H1 (cell line): ENCODE measurements around the gene CMTM3. TPM values are rescaled to one million over a fixed set of nuclear protein-coding genes. Genes with fewer than 3 reads are reported as not detected.

Experiments
- CTCF ChIA-PET: fragments of 300-600 bp; sonication (Branson Sonifier 250); formaldehyde crosslinking; loops from one replicate; lab custom pipeline; 2021; ENCODE audit not compliant: partially characterized antibody; lab: Charles Lee
- POLR2A ChIA-PET: fragments of 300-600 bp; sonication (Branson Sonifier 250); formaldehyde crosslinking; loops from one replicate; lab custom pipeline; 2021; ENCODE audit warnings: inconsistent platforms; ENCODE audit not compliant: partially characterized antibody; lab: Charles Lee
- DNase-seq, 2 experiments: peaks; one replicate each; pipeline versions ENCODE4 v3.0.0 to v3.0.0-alpha.2; 2010 to 2022; ENCODE audit warnings: low spot score in 2 of 2, low read depth in 1 of 2, mixed read lengths in 1 of 2
- FAIRE-seq: peaks from 2 replicates; lab custom pipeline; 2011; peaks lifted over from hg19 to GRCh38; lab: Jason Lieb, UNC
- H2AFZ ChIP-seq: 2 replicates; pipeline ENCODE4 v1.8.1; 2012; ENCODE audit warnings: low read length, inconsistent platforms
- H2AK5ac ChIP-seq: 2 replicates; pipeline ENCODE4 v1.6.1; 2013; ENCODE audit warnings: low read depth, low read length
- H2BK120ac ChIP-seq: replicated peaks from 2 replicates; pipeline ENCODE3; 2013; ENCODE audit warnings: low read depth, low read length, inconsistent platforms
- H2BK12ac ChIP-seq: 2 replicates; pipeline ENCODE4 v1.6.1; 2013; ENCODE audit warnings: low read depth, low read length
- H2BK15ac ChIP-seq: 2 replicates; pipeline ENCODE4 v1.6.1; 2013; ENCODE audit warnings: low read length
- H2BK20ac ChIP-seq: 2 replicates; pipeline ENCODE4 v1.6.1; 2013; ENCODE audit warnings: low read length
- H2BK5ac ChIP-seq: 2 replicates; pipeline ENCODE4 v1.6.1; 2013; ENCODE audit warnings: low read depth, low read length
- H3K14ac ChIP-seq: 2 replicates; pipeline ENCODE4 v1.6.1; 2013; ENCODE audit warnings: inconsistent platforms; ENCODE audit not compliant: insufficient read length
- H3K18ac ChIP-seq: 2 replicates; pipeline ENCODE4 v1.6.1; 2013; ENCODE audit warnings: low read length; ENCODE audit errors: extremely low read depth
- H3K23ac ChIP-seq: 2 replicates; pipeline ENCODE4 v1.6.1; 2013; ENCODE audit warnings: inconsistent platforms; ENCODE audit not compliant: insufficient read length
- H3K23me2 ChIP-seq: 2 replicates; pipeline ENCODE4 v1.6.1; 2013; ENCODE audit warnings: low read depth, low read length
- H3K27ac ChIP-seq: 2 replicates; pipeline ENCODE4 v1.6.1; 2011; ENCODE audit warnings: low read depth, low read length, inconsistent platforms
- H3K27me3 ChIP-seq, 4 experiments: replicated peaks in 1 of 4; 1 replicate in 1 of 4; 2 replicates in 3 of 4; pipeline versions ENCODE4 v1.6.1 to v1.8.1; 2011 to 2013; ENCODE audit warnings: low read length in 3 of 4, mild to moderate bottlenecking in 3 of 4, inconsistent platforms in 2 of 4, mixed read lengths in 2 of 4, moderate library complexity in 1 of 4; ENCODE audit not compliant: control insufficient read depth in 3 of 4, insufficient read depth in 3 of 4; ENCODE audit errors: extremely low read depth in 1 of 4
- H3K36me3 ChIP-seq, 4 experiments: 2 replicates each; pipeline versions ENCODE4 v1.6.1 to v1.8.1; 2011 to 2013; ENCODE audit warnings: mild to moderate bottlenecking in 4 of 4, low read length in 3 of 4, moderate library complexity in 2 of 4, control low read depth in 1 of 4, inconsistent platforms in 1 of 4; ENCODE audit not compliant: insufficient read depth in 4 of 4, control insufficient read depth in 2 of 4
- H3K4ac ChIP-seq: replicated peaks from 2 replicates; pipeline ENCODE3; 2013; ENCODE audit warnings: low read length, low read depth, mixed read lengths, inconsistent platforms; ENCODE audit not compliant: insufficient read length
- H3K4me1 ChIP-seq, 4 experiments: replicated peaks in 1 of 4; 1 replicate in 1 of 4; 2 replicates in 3 of 4; pipeline versions ENCODE4 v1.6.1 to v1.8.1; 2011 to 2013; ENCODE audit warnings: low read length in 3 of 4, inconsistent platforms in 2 of 4, mixed read lengths in 1 of 4; ENCODE audit not compliant: insufficient read depth in 4 of 4, control insufficient read depth in 3 of 4
- H3K4me2 ChIP-seq, 2 experiments: 2 replicates each; pipeline versions ENCODE4 v1.6.1 to v1.8.1; 2011 to 2013; ENCODE audit warnings: low read depth in 2 of 2, low read length in 2 of 2, control low read depth in 1 of 2, inconsistent platforms in 1 of 2, mild to moderate bottlenecking in 1 of 2; ENCODE audit not compliant: insufficient read depth in 1 of 2
- H3K4me3 ChIP-seq, 4 experiments: fragments of 200-600, 300-600 bp in 1 of 4; sonication (generic), shearing (Covaris generic), sonication (Bioruptor Twin) in 1 of 4; 2 replicates each; pipeline versions ENCODE4 v1.5.1 to v1.8.1; 2011 to 2016; ENCODE audit warnings: low read length in 4 of 4, low read depth in 3 of 4, control low read depth in 2 of 4, inconsistent platforms in 2 of 4, mild to moderate bottlenecking in 2 of 4, mixed read lengths in 1 of 4, moderate library complexity in 1 of 4; ENCODE audit not compliant: insufficient read depth in 2 of 4; ENCODE audit errors: extremely low read depth in 1 of 4
- H3K56ac ChIP-seq: replicated peaks from 2 replicates; pipeline ENCODE3; 2013; ENCODE audit warnings: low read depth, mild to moderate bottlenecking, mixed read lengths, low read length, inconsistent platforms; ENCODE audit not compliant: insufficient read length
- H3K79me1 ChIP-seq: 2 replicates; pipeline ENCODE4 v1.6.1; 2013; ENCODE audit warnings: low read depth, low read length, control low read depth
- H3K79me2 ChIP-seq, 2 experiments: 2 replicates each; pipeline versions ENCODE4 v1.6.1 to v1.8.1; 2012 to 2013; ENCODE audit warnings: low read length in 2 of 2, mild to moderate bottlenecking in 2 of 2, inconsistent platforms in 1 of 2; ENCODE audit not compliant: insufficient read depth in 2 of 2, control insufficient read depth in 1 of 2
- H3K9ac ChIP-seq, 4 experiments: replicated peaks in 1 of 4; 1 replicate in 1 of 4; 2 replicates in 3 of 4; pipeline versions ENCODE4 v1.6.1 to v1.8.1; 2011 to 2013; ENCODE audit warnings: low read depth in 3 of 4, low read length in 3 of 4, control low read depth in 2 of 4, mild to moderate bottlenecking in 2 of 4, moderate library complexity in 2 of 4, inconsistent platforms in 1 of 4; ENCODE audit errors: extremely low read depth in 1 of 4
- H3K9me3 ChIP-seq, 2 experiments: 2 replicates each; pipeline versions ENCODE4 v1.6.1 to v1.8.1; 2012 to 2013; ENCODE audit warnings: mild to moderate bottlenecking in 2 of 2, moderate library complexity in 2 of 2, control low read depth in 1 of 2, inconsistent platforms in 1 of 2, low read depth in 1 of 2, low read length in 1 of 2, mixed read lengths in 1 of 2; ENCODE audit not compliant: insufficient read depth in 2 of 2
- H4K20me1 ChIP-seq, 2 experiments: replicated peaks in 1 of 2; 2 replicates each; pipeline versions ENCODE3 to v1.8.1; 2011 to 2013; ENCODE audit warnings: inconsistent platforms in 2 of 2, low read length in 2 of 2, mild to moderate bottlenecking in 1 of 2; ENCODE audit not compliant: insufficient read depth in 2 of 2, control insufficient read depth in 1 of 2
- H4K5ac ChIP-seq: 2 replicates; pipeline ENCODE4 v1.6.1; 2013; ENCODE audit warnings: low read length, low read depth, mixed read lengths, inconsistent platforms; ENCODE audit not compliant: insufficient read length
- H4K8ac ChIP-seq: 2 replicates; pipeline ENCODE4 v1.8.0; 2013; ENCODE audit warnings: mild to moderate bottlenecking, moderate library complexity, low read length, inconsistent platforms; ENCODE audit not compliant: insufficient read depth; ENCODE audit errors: extremely low read depth
- H4K91ac ChIP-seq: replicated peaks from 2 replicates; pipeline ENCODE3; 2013; ENCODE audit warnings: low read length, mixed read lengths, inconsistent platforms; ENCODE audit not compliant: insufficient read length
- BRCA1 ChIP-seq: IDR thresholded peaks from 2 replicates; pipeline ENCODE4 v1.6.1; 2012; ENCODE audit warnings: low read depth, low read length, improper control_type of control experiment
- CBX5 ChIP-seq: fragments of 300-800, 300-1000 bp; sonication (generic); IDR thresholded peaks from 2 replicates; pipeline ENCODE4 v1.7.1; 2016; ENCODE audit warnings: antibody characterized with exemption, low read length, low read depth
- CEBPB ChIP-seq: IDR thresholded peaks from 2 replicates; pipeline ENCODE4 v1.6.1; 2012; ENCODE audit warnings: low read depth, low read length
- HDAC6 ChIP-seq: IDR thresholded peaks from one replicate; pipeline ENCODE4 v1.7.1; 2012; ENCODE audit warnings: low read depth, mild to moderate bottlenecking, inconsistent platforms, low read length, moderate library complexity
- PHF8 ChIP-seq: fragments of 200-600 bp; sonication (generic); conservative IDR thresholded peaks from 2 replicates; pipeline ENCODE4 v1.7.1; 2012; ENCODE audit warnings: low read depth, mild to moderate bottlenecking, inconsistent platforms, low read length, moderate library complexity
- RBBP5 ChIP-seq: IDR thresholded peaks from 2 replicates; pipeline ENCODE4 v1.7.1; 2012; ENCODE audit warnings: low read depth, mild to moderate bottlenecking, inconsistent platforms, low read length, moderate library complexity, borderline replicate concordance
- SIRT6 ChIP-seq: IDR thresholded peaks from one replicate; pipeline ENCODE4 v1.7.1; 2012; ENCODE audit warnings: low read length, inconsistent platforms
- SIX5 ChIP-seq: IDR thresholded peaks from 2 replicates; pipeline ENCODE4 v1.6.1; 2011; ENCODE audit warnings: mild to moderate bottlenecking, low read depth, low read length
- WGBS, 2 experiments: shearing (Covaris generic) in 1 of 2; methylation state at CpG; one replicate each; pipeline versions ENCODE4 v1.1.6 to v1.1.7; 2013 to 2015; ENCODE audit warnings: low lambda C conversion rate in 2 of 2, mixed read lengths in 2 of 2, inconsistent platforms in 1 of 2, low coverage in 1 of 2, missing lambda C conversion rate in 1 of 2; ENCODE audit not compliant: insufficient replicate concordance in 2 of 2, insufficient coverage in 1 of 2, insufficient read length in 1 of 2; ENCODE audit errors: extremely low coverage in 1 of 2, missing lambda C conversion rate in 1 of 2; 5-methylcytosine and 5-hydroxymethylcytosine counted together
- polyA plus RNA-seq, 7 experiments: library from polyadenylated mRNA; depleted of rRNA in 3 of 7; stranded (reverse) in 5 of 7; unstranded in 2 of 7; fragments of >200 nt in 5 of 7; fragments of 200-250 nt in 2 of 7; gene quantifications; 1 replicate in 5 of 7; 2 replicates in 1 of 7; 4 replicates in 1 of 7; pipeline versions ENCODE4 v1.2.1 to v1.2.3, GENCODE V29; 2011 to 2013; ENCODE audit warnings: missing spikeins in 2 of 7, mixed read lengths in 2 of 7
- total RNA-seq: library from RNA; stranded (reverse); fragmentation: NEBNext Ultra II Directional; extraction: Animal tissue kit (Norgen Biotek cat#: 25700); gene quantifications from 2 replicates; pipeline ENCODE4 v1.2.1, GENCODE V29; 2021

The CMTM3 gene
- total and polyA plus RNA-seq, 2 of the 8 experiments (the other 6 are each of a cell fraction or from before 2014, with no cell fraction given), result 24.7 to 24.8 TPM

- H3K36me3 ChIP-seq, result no peaks in the 10 kb centered on the region
- no peak overlapping the region for H3K56ac ChIP-seq
- H2BK5ac ChIP-seq, result no peak overlapping the region
- H3K9me3 ChIP-seq, result no peaks in the 10 kb centered on the region
- peaks cover 0 to 5% (median 3%) of the 10 kb centered on the region in 4 experiments; a peak in 3 of 7 replicates for H3K4me1 ChIP-seq
- no peaks in the 10 kb centered on the region for H3K27me3 ChIP-seq
- H2AK5ac ChIP-seq, result no peak overlapping the region
- DNase-seq, result no peak
- no peak for FAIRE-seq
- H3K14ac ChIP-seq, result no peak overlapping the region
- no peak overlapping the region; a peak in 1 of 4 replicates for H3K4me2 ChIP-seq
- POLR2A ChIA-PET, result interaction anchor here (0.7 to 2.7 kb wide), 4 partner anchors 9 to 254 kb away, joined by 3 to 9 read pairs (median 7); no protein-coding TSS in a partner anchor
- H3K23me2 ChIP-seq, result no peaks in the 10 kb centered on the region
- H3K79me1 ChIP-seq, result peaks cover 5% of the 10 kb centered on the region; the same call in 1 of the 2 replicates
- no peak overlapping the region for H3K4ac ChIP-seq
- H3K23ac ChIP-seq, result no peak overlapping the region
- WGBS, 2 experiments, result 90% methylated on average over 6 of the region's 6 CpGs; no CpG with 5 or more reads in 1 of the 2 experiments
- H3K4me3 ChIP-seq, result no peak overlapping the region
- H4K91ac ChIP-seq, result no peak overlapping the region
- H2AFZ ChIP-seq, result no peak overlapping the region
- no peak overlapping the region for H2BK20ac ChIP-seq
- no peak overlapping the region for H3K27ac ChIP-seq
- H4K8ac ChIP-seq, result no peak overlapping the region
- H3K79me2 ChIP-seq, result peaks cover 3 to 14% of the 10 kb centered on the region in 2 experiments; a peak in 3 of 4 replicates
- no peak overlapping the region for H3K9ac ChIP-seq
- no peak overlapping the region for H4K5ac ChIP-seq
- no peak overlapping the region for H3K18ac ChIP-seq
- TF ChIP-seq CBX5, result no peak
- no peak for TF ChIP-seq BRCA1
- no peak for TF ChIP-seq SIX5
- no peak for TF ChIP-seq SIRT6
- no peak for TF ChIP-seq RBBP5
- TF ChIP-seq HDAC6, result no peak
- no peak for TF ChIP-seq CEBPB
- no peak for TF ChIP-seq PHF8
- H2BK15ac ChIP-seq, result no peak overlapping the region
- H2BK120ac ChIP-seq, result no peak overlapping the region
- no peak overlapping the region for H2BK12ac ChIP-seq
- peaks cover 0 to 6% of the 10 kb centered on the region in 2 experiments for H4K20me1 ChIP-seq
- CTCF ChIA-PET, result interaction anchor here (0.9 to 4.0 kb wide), 27 partner anchors 10 to 586 kb away, joined by 3 to 58 read pairs (median 6); partner anchors contain the start of gene CMTM3
Measured at GRCh38 chr16:66651965-66652364, 47.5 kb downstream of the CMTM3 start.
